Measurements from ENCODE around the gene FHIT. TPM values are rescaled to one million over a fixed set of nuclear protein-coding genes. Genes with fewer than 3 reads are reported as not detected.
A peak's percentile ranks its signal among the peaks of the same experiment; 100 is the strongest.

Gene FHIT
- total and polyA plus RNA-seq, 2 experiments from 2014 or later = 0.22 to 0.90 TPM

- 64 to 74% methylated on average over 3 of the region's 3 CpGs for WGBS, 2 experiments (ENCODE audit: low coverage in 1 of 2, low lambda C conversion rate in 2 of 2, missing lambda C conversion rate in 2 of 2)
- DNase-seq = peak; percentile 78
- TF ChIP-seq EZH2phosphoT487 (IDR thresholded peaks at IDR 0.05; ENCODE audit: insufficient read depth, low read depth) = no peak
- TF ChIP-seq EZH2 (IDR thresholded peaks at IDR 0.05; ENCODE audit: insufficient read depth, poor library complexity, severe bottlenecking) = no peak
- Histone ChIP-seq H3K27me3 (replicated peaks; ENCODE audit: insufficient read depth) (no peaks in the 10 kb centered on the region), H3K36me3 (ENCODE audit: low read depth) (no peaks in the 10 kb centered on the region), H3K27ac (no peak overlapping the region), H3K9me2 (ENCODE audit: insufficient read depth) (no peaks in the 10 kb centered on the region), H3K9ac (no peak overlapping the region), H3K4me1 (ENCODE audit: insufficient read depth) (peaks cover 12% of the 10 kb centered on the region), H3K79me2 (ENCODE audit: insufficient read depth) (no peaks in the 10 kb centered on the region), H3K9me3 (ENCODE audit: low read depth) (no peaks in the 10 kb centered on the region), H3K4me2 (ENCODE audit: unreplicated experiment) (peak overlapping the region; percentile 13), H3K4me3 (no peak overlapping the region), H4K20me1 (ENCODE audit: insufficient read depth) (no peaks in the 10 kb centered on the region), H3F3A (ENCODE audit: insufficient read depth) (no peaks in the 10 kb centered on the region), H2AFZ (no peak overlapping the region)
- in situ Hi-C loops (cut with MboI) = no loop called here
Observed at GRCh38 chr3:60064210-60065178, 1186.8 kb downstream of the FHIT start.

GRCh38 chr3:60056404-60056803 is 1194.8 kb downstream of the FHIT start:
- no peaks in the 10 kb centered on the region; the same call in 1 of the 2 replicates for H3F3A ChIP-seq (ENCODE audit: insufficient read depth)
- no peak overlapping the region for H3K4me2 ChIP-seq (ENCODE audit: unreplicated experiment)
- H2AFZ ChIP-seq = no peak overlapping the region
- H3K9me2 ChIP-seq (ENCODE audit: insufficient read depth) = no peaks in the 10 kb centered on the region
- in situ Hi-C loops (cut with MboI) = no loop called here
- H3K9me3 ChIP-seq (ENCODE audit: low read depth) = no peaks in the 10 kb centered on the region
- no peaks in the 10 kb centered on the region; the same call in 1 of the 2 replicates for H3K27me3 ChIP-seq (replicated peaks; ENCODE audit: insufficient read depth)
- H3K36me3 ChIP-seq (ENCODE audit: low read depth) = no peaks in the 10 kb centered on the region
- H3K4me1 ChIP-seq (ENCODE audit: insufficient read depth) = peaks cover 27% of the 10 kb centered on the region
- TF ChIP-seq EZH2 (IDR thresholded peaks at IDR 0.05; ENCODE audit: insufficient read depth, poor library complexity, severe bottlenecking) = no peak
- TF ChIP-seq EZH2phosphoT487 (IDR thresholded peaks at IDR 0.05; ENCODE audit: insufficient read depth, low read depth) = no peak
- H3K9ac ChIP-seq = no peak overlapping the region
- H4K20me1 ChIP-seq (ENCODE audit: insufficient read depth) = no peaks in the 10 kb centered on the region
- DNase-seq = no peak
- no peaks in the 10 kb centered on the region for H3K79me2 ChIP-seq (ENCODE audit: insufficient read depth)
- H3K27ac ChIP-seq = no peak overlapping the region
- WGBS, 2 experiments (ENCODE audit: low coverage in 1 of 2, low lambda C conversion rate in 2 of 2, missing lambda C conversion rate in 2 of 2) = 13 to 14% methylated on average over 4 of the region's 4 CpGs
- H3K4me3 ChIP-seq = no peak overlapping the region

GRCh38 chr3:60055765-60056164 is 1195.5 kb downstream of the FHIT start:
- WGBS, 2 experiments (ENCODE audit: low coverage in 1 of 2, low lambda C conversion rate in 2 of 2, missing lambda C conversion rate in 2 of 2) = 32 to 36% methylated on average over 6 of the region's 6 CpGs
- H3K36me3 ChIP-seq (ENCODE audit: low read depth) = no peaks in the 10 kb centered on the region
- H3K4me1 ChIP-seq (ENCODE audit: insufficient read depth) = peaks cover 27% of the 10 kb centered on the region
- no peaks in the 10 kb centered on the region for H3K79me2 ChIP-seq (ENCODE audit: insufficient read depth)
- no peak overlapping the region for H3K9ac ChIP-seq
- no peak overlapping the region for H3K27ac ChIP-seq
- H3K27me3 ChIP-seq (replicated peaks; ENCODE audit: insufficient read depth) = no peaks in the 10 kb centered on the region; the same call in 1 of the 2 replicates
- H3K9me2 ChIP-seq (ENCODE audit: insufficient read depth) = no peaks in the 10 kb centered on the region
- TF ChIP-seq EZH2phosphoT487 (IDR thresholded peaks at IDR 0.05; ENCODE audit: insufficient read depth, low read depth) (no peak), EZH2 (IDR thresholded peaks at IDR 0.05; ENCODE audit: insufficient read depth, poor library complexity, severe bottlenecking) (no peak)
- no peak overlapping the region for H3K4me2 ChIP-seq (ENCODE audit: unreplicated experiment)
- DNase-seq = peak; percentile 47
- no peak overlapping the region for H2AFZ ChIP-seq
- no peak overlapping the region for H3K4me3 ChIP-seq
- H3F3A ChIP-seq (ENCODE audit: insufficient read depth) = no peaks in the 10 kb centered on the region; the same call in 1 of the 2 replicates
- H4K20me1 ChIP-seq (ENCODE audit: insufficient read depth) = no peaks in the 10 kb centered on the region
- in situ Hi-C loops (cut with MboI) = no loop called here
- no peaks in the 10 kb centered on the region for H3K9me3 ChIP-seq (ENCODE audit: low read depth)

GRCh38 chr3:60053526-60054265 is 1197.6 kb downstream of the FHIT start:
- Histone ChIP-seq H3K4me2 (ENCODE audit: unreplicated experiment) (peak overlapping the region; percentile 0), H4K20me1 (ENCODE audit: insufficient read depth) (no peaks in the 10 kb centered on the region), H3K9me2 (ENCODE audit: insufficient read depth) (no peaks in the 10 kb centered on the region), H3F3A (ENCODE audit: insufficient read depth) (no peaks in the 10 kb centered on the region; the same call in 1 of the 2 replicates), H3K4me1 (ENCODE audit: insufficient read depth) (peaks cover 27% of the 10 kb centered on the region), H3K27me3 (replicated peaks; ENCODE audit: insufficient read depth) (no peaks in the 10 kb centered on the region; the same call in 1 of the 2 replicates), H3K9me3 (ENCODE audit: low read depth) (no peaks in the 10 kb centered on the region), H3K36me3 (ENCODE audit: low read depth) (no peaks in the 10 kb centered on the region), H3K9ac (no peak overlapping the region), H3K27ac (no peak overlapping the region), H2AFZ (no peak overlapping the region), H3K4me3 (no peak overlapping the region), H3K79me2 (ENCODE audit: insufficient read depth) (no peaks in the 10 kb centered on the region)
- TF ChIP-seq EZH2phosphoT487 (IDR thresholded peaks at IDR 0.05; ENCODE audit: insufficient read depth, low read depth) (no peak), EZH2 (IDR thresholded peaks at IDR 0.05; ENCODE audit: insufficient read depth, poor library complexity, severe bottlenecking) (no peak)
- 40 to 54% methylated on average over 3 of the region's 3 CpGs for WGBS, 2 experiments (ENCODE audit: low coverage in 1 of 2, low lambda C conversion rate in 2 of 2, missing lambda C conversion rate in 2 of 2)
- in situ Hi-C loops (cut with MboI) = no loop called here
- DNase-seq = peak; percentile 82

All from GM23248 (cell line).